Measurements from ENCODE around the gene ATCAY.

- no peak for TF ChIP-seq JUN (IDR thresholded peaks at IDR 0.05)
- TF ChIP-seq POLR2A (IDR thresholded peaks at IDR 0.05; ENCODE audit: low read length) = no peak
- no peak for TF ChIP-seq CTCF (IDR thresholded peaks at IDR 0.05)
- TF ChIP-seq HDAC2 (IDR thresholded peaks at IDR 0.05) = no peak
- TF ChIP-seq USF2 (IDR thresholded peaks at IDR 0.05) = no peak
- no peak for TF ChIP-seq MAFK (IDR thresholded peaks at IDR 0.05; ENCODE audit: partially characterized antibody)
- TF ChIP-seq BCL3 (IDR thresholded peaks at IDR 0.05) = no peak
- TF ChIP-seq RFX5 (IDR thresholded peaks at IDR 0.05) = no peak
These were observed 56.3 kb downstream of the ATCAY start for GRCh38 chr19:3936506-3937442.

Data from A549 (cell line).